Measurements from ENCODE around the gene SETDB1.
A peak's percentile ranks its signal among the peaks of the same experiment; 100 is the strongest.

Gene SETDB1

GRCh38 chr1:150973836-150974579, 47.8 kb downstream of the SETDB1 start:
- FAIRE-seq (no peak), DNase-seq (ENCODE audit: insufficient read length, low spot score) (no peak)

- DNase-seq (ENCODE audit: insufficient read length, low spot score) (peak; percentile 68), FAIRE-seq (no peak)
Measured at GRCh38 chr1:150974580-150975478, 48.7 kb downstream of the SETDB1 start, which contains the start of gene CERS2. Gene CERS2 (minus strand): TSS chr1:150974835. CDS start chr1:150969090, 5,745 bp downstream.

GRCh38 chr1:150976401-150976821, 50.2 kb downstream of the SETDB1 start:
- FAIRE-seq (no peak), DNase-seq (ENCODE audit: insufficient read length, low spot score) (no peak)

GRCh38 chr1:150976879-150977694, 50.9 kb downstream of the SETDB1 start:
- DNase-seq (ENCODE audit: insufficient read length, low spot score) (peak; percentile 94), FAIRE-seq (peak; percentile 48)

- DNase-seq (ENCODE audit: insufficient read length, low spot score) (peak; percentile 84), FAIRE-seq (no peak)
Measured at GRCh38 chr1:150979092-150980056, 53.2 kb downstream of the SETDB1 start.

GRCh38 chr1:150981177-150981804, 55.1 kb downstream of the SETDB1 start:
- no peak for FAIRE-seq

GRCh38 chr1:150981805-150982712, 55.9 kb downstream of the SETDB1 start, which contains the start of gene ANXA9:
Gene ANXA9 (plus strand): TSS chr1:150982292. CDS start chr1:150983106, 814 bp downstream.
- FAIRE-seq (no peak), DNase-seq (ENCODE audit: insufficient read length, low spot score) (no peak)

More at GRCh38 chr1:150981177-150981804, 55.1 kb downstream of the SETDB1 start:
- DNase-seq (ENCODE audit: insufficient read length, low spot score), result no peak

- FAIRE-seq (no peak), DNase-seq (ENCODE audit: insufficient read length, low spot score) (no peak)
Measured at GRCh38 chr1:150985179-150985825, 59.1 kb downstream of the SETDB1 start.

GRCh38 chr1:150987924-150988323, 61.8 kb downstream of the SETDB1 start:
- FAIRE-seq (no peak), DNase-seq (ENCODE audit: insufficient read length, low spot score) (no peak)

GRCh38 chr1:150992626-150993025, 66.5 kb downstream of the SETDB1 start:
- FAIRE-seq, result no peak
- no peak for DNase-seq (ENCODE audit: insufficient read length, low spot score)

GRCh38 chr1:150994248-150994647, 68.1 kb downstream of the SETDB1 start:
- no peak for FAIRE-seq
- no peak for DNase-seq (ENCODE audit: insufficient read length, low spot score)

- FAIRE-seq (no peak), DNase-seq (ENCODE audit: insufficient read length, low spot score) (no peak)
Measured at GRCh38 chr1:150995460-150995859, 69.3 kb downstream of the SETDB1 start.

GRCh38 chr1:150995896-150996295, 69.7 kb downstream of the SETDB1 start:
- DNase-seq (ENCODE audit: insufficient read length, low spot score), result no peak
- FAIRE-seq, result no peak

- DNase-seq (ENCODE audit: insufficient read length, low spot score), result no peak
- FAIRE-seq, result no peak
Measured at GRCh38 chr1:150997126-150997872, 71.1 kb downstream of the SETDB1 start.

- no peak for DNase-seq (ENCODE audit: insufficient read length, low spot score)
- no peak for FAIRE-seq
Measured at GRCh38 chr1:150997949-150998348, 71.8 kb downstream of the SETDB1 start.

- DNase-seq (ENCODE audit: insufficient read length, low spot score) (no peak), FAIRE-seq (no peak)
Measured at GRCh38 chr1:150999051-150999674, 73.0 kb downstream of the SETDB1 start.
